T-helper 1 cell treated with Interleukin-12 subunit alpha and Interleukin-12 subunit beta and Interleukin-4 antibody, amounts not matched to agents 30 ng/mL and 1 ng/mL, for 36 hours (primary cell): ENCODE data around the gene TEX13B. TPM values are rescaled to one million over a fixed set of nuclear protein-coding genes. Genes with fewer than 3 reads are reported as not detected.
"Not testable (repeated sequence)": the region's sequence is repeated elsewhere in the genome, so short reads cannot be mapped to it uniquely, and the experiment has no call there.

Experiments
- intact Hi-C: fragments of 100-400 bp; cut with micrococcal nuclease; formaldehyde crosslinking; loops from one replicate; pipeline ENCODE4 v1.15.1; 2024
- total RNA-seq: library from RNA; stranded (reverse); gene quantifications from 2 replicates; pipeline ENCODE4 v1.2.3, GENCODE V29; 2022

Gene TEX13B
- not detected in 2 replicates for total RNA-seq

GRCh38 chrX:107982356-107982755, at the start of gene TEX13B:
Gene TEX13B (minus strand): TSS chrX:107982370. CDS start chrX:107982127, 243 bp downstream.
- intact Hi-C loops: no loop called here

GRCh38 chrX:108029928-108030711, 48.0 kb upstream of the TEX13B start:
- intact Hi-C loops: no loop called here

- intact Hi-C loops: no loop called here
Observed at GRCh38 chrX:108028854-108029253, 46.7 kb upstream of the TEX13B start.

- intact Hi-C loops: no loop called here
Observed at GRCh38 chrX:108025954-108026600, 43.9 kb upstream of the TEX13B start.

- intact Hi-C loops: no loop called here
Observed at GRCh38 chrX:108025376-108025775, 43.2 kb upstream of the TEX13B start.

GRCh38 chrX:108022491-108023089, 40.4 kb upstream of the TEX13B start:
- intact Hi-C loops: loop anchor here (5.0 kb wide), 1 partner anchor 515 kb away; no protein-coding TSS in a partner anchor

- intact Hi-C loops: loop anchor here (1.0 to 5.0 kb wide), 3 partner anchors 71 to 517 kb away; partner anchors contain the start of genes ATG4A and PSMD10
Observed at GRCh38 chrX:108020631-108021030, 38.5 kb upstream of the TEX13B start.

- intact Hi-C loops: loop anchor here (1.0 to 10.0 kb wide), 2 partner anchors 53 to 395 kb away; partner anchors contain the start of gene PRPS1
Observed at GRCh38 chrX:108019382-108019875, 37.3 kb upstream of the TEX13B start.

- intact Hi-C loops: loop anchor here (1.0 to 10.0 kb wide), 2 partner anchors 53 to 394 kb away; partner anchors contain the start of gene PRPS1
Observed at GRCh38 chrX:108018656-108019381, 36.6 kb upstream of the TEX13B start.

GRCh38 chrX:108001218-108001814, 19.1 kb upstream of the TEX13B start:
- intact Hi-C loops: loop anchor here (1.0 kb wide), 2 partner anchors 71 to 464 kb away; no protein-coding TSS in a partner anchor

- intact Hi-C loops: loop anchor here (1.0 kb wide), 2 partner anchors 72 to 463 kb away; no protein-coding TSS in a partner anchor
Observed at GRCh38 chrX:108000751-108001150, 18.6 kb upstream of the TEX13B start.

GRCh38 chrX:107996124-107996523, 14.0 kb upstream of the TEX13B start:
- intact Hi-C loops: no loop called here

GRCh38 chrX:107985033-107985432, 2.9 kb upstream of the TEX13B start:
- intact Hi-C loops: no loop called here

- intact Hi-C loops: loop anchor here (2.0 kb wide), 1 partner anchor 93 kb away; no protein-coding TSS in a partner anchor
Observed at GRCh38 chrX:107979534-107979933, 2.6 kb downstream of the TEX13B start.

GRCh38 chrX:107978707-107979307, 3.4 kb downstream of the TEX13B start:
- intact Hi-C loops: loop anchor here (2.0 kb wide), 1 partner anchor 94 kb away; no protein-coding TSS in a partner anchor

GRCh38 chrX:107978071-107978470, 4.1 kb downstream of the TEX13B start:
- intact Hi-C loops: loop anchor here (2.0 kb wide), 1 partner anchor 95 kb away; no protein-coding TSS in a partner anchor

GRCh38 chrX:107971636-107972035, 10.5 kb downstream of the TEX13B start:
- intact Hi-C loops: no loop called here

- intact Hi-C loops: no loop called here
Observed at GRCh38 chrX:107970073-107970472, 12.1 kb downstream of the TEX13B start.

- intact Hi-C loops: no loop called here
Observed at GRCh38 chrX:107968623-107969022, 13.5 kb downstream of the TEX13B start.

GRCh38 chrX:107955337-107955736, 26.8 kb downstream of the TEX13B start:
- intact Hi-C loops: not testable (repeated sequence)
